B cell (primary cell): ENCODE data around the gene KRTAP5-8. TPM values are rescaled to one million over a fixed set of nuclear protein-coding genes. Genes with fewer than 3 reads are reported as not detected.

Experiments used
- ATAC-seq: fragments of 200-7000 bp; cut with Tn5 transposase; one replicate; pipeline ENCODE4 v1.10.0; 2021; ENCODE audit warnings: low read depth, mild to moderate bottlenecking, moderate number of reproducible peaks, moderate library complexity
- CTCF ChIA-PET: fragments of 350-600 bp; sonication (Branson Sonifier 250); formaldehyde crosslinking; loops from one replicate; lab custom pipeline; 2021; ENCODE audit warnings: antibody characterized with exemption, inconsistent platforms; lab: Charles Lee
- POLR2A ChIA-PET: fragments of 350-600 bp; sonication (Branson Sonifier 250); formaldehyde crosslinking; loops from one replicate; lab custom pipeline; 2021; ENCODE audit warnings: antibody characterized with exemption; lab: Charles Lee
- DNase-seq: peaks from one replicate; pipeline ENCODE4 v3.0.0; 2013
- H2AFZ ChIP-seq: 2 replicates; pipeline ENCODE4 v1.6.1; 2012; ENCODE audit warnings: mild to moderate bottlenecking, low read depth, low read length; ENCODE audit not compliant: insufficient read depth, poor library complexity, severe bottlenecking
- H3K27ac ChIP-seq, 2 donors: 1 replicate in 1 of 2; 2 replicates in 1 of 2; pipeline ENCODE4 v1.5.1; 2012 to 2013; ENCODE audit warnings: low read length in 2 of 2, mild to moderate bottlenecking in 2 of 2, moderate library complexity in 1 of 2
- H3K27me3 ChIP-seq, 4 experiments: fragments of 200-600 bp in 1 of 4; sonication (generic) in 1 of 4; replicated peaks in 1 of 4; 1 replicate in 2 of 4; 2 replicates in 2 of 4; pipeline versions ENCODE4 v1.6.1 to v1.7.0; 2013 to 2016; ENCODE audit warnings: low read length in 3 of 4, mild to moderate bottlenecking in 2 of 4, mixed read lengths in 1 of 4, moderate library complexity in 1 of 4; ENCODE audit not compliant: insufficient read depth in 4 of 4, control insufficient read depth in 3 of 4; ENCODE audit errors: control extremely low read depth in 1 of 4
- H3K36me3 ChIP-seq, 2 experiments: replicated peaks in 1 of 2; 1 replicate in 1 of 2; 2 replicates in 1 of 2; pipeline versions ENCODE4 v1.6.1 to v1.7.1; 2013; ENCODE audit warnings: low read length in 1 of 2; ENCODE audit not compliant: insufficient read depth in 2 of 2, control insufficient read depth in 1 of 2; ENCODE audit errors: control extremely low read depth in 1 of 2, extremely low read depth in 1 of 2
- H3K4me1 ChIP-seq, 2 donors: fragments of 200-600 bp in 1 of 2; sonication (generic) in 1 of 2; 1 replicate in 1 of 2; 2 replicates in 1 of 2; pipeline versions ENCODE4 v1.5.1 to v1.6.1; 2013 to 2017; ENCODE audit warnings: low read length in 2 of 2; ENCODE audit not compliant: control insufficient read depth in 2 of 2, insufficient read depth in 2 of 2
- H3K4me2 ChIP-seq: replicated peaks from 2 replicates; pipeline ENCODE3; 2012; ENCODE audit warnings: mild to moderate bottlenecking, low read depth, low read length; ENCODE audit not compliant: poor library complexity, severe bottlenecking
- H3K4me3 ChIP-seq, 5 experiments: fragments of 200-600 bp in 1 of 5; sonication (generic) in 1 of 5; 1 replicate in 3 of 5; 2 replicates in 2 of 5; pipeline versions ENCODE4 v1.5.1 to v1.7.0; 2011 to 2016; ENCODE audit warnings: low read length in 4 of 5, mild to moderate bottlenecking in 4 of 5, low read depth in 2 of 5, control low read depth in 1 of 5, moderate library complexity in 1 of 5; ENCODE audit not compliant: insufficient read depth in 1 of 5; ENCODE audit errors: control extremely low read depth in 1 of 5, extremely low read depth in 1 of 5
- H3K79me2 ChIP-seq: fragments of 200-600 bp; sonication (generic); one replicate; pipeline ENCODE4 v1.6.0; 2016; ENCODE audit warnings: low read length; ENCODE audit not compliant: control insufficient read depth, insufficient read depth
- H3K9ac ChIP-seq: fragments of 200-600 bp; sonication (generic); 2 replicates; pipeline ENCODE4 v1.6.1; 2017; ENCODE audit warnings: mild to moderate bottlenecking, low read length, moderate library complexity
- H3K9me3 ChIP-seq, 3 donors: one replicate each; pipeline versions ENCODE4 v1.6.1 to v1.7.1; 2013; ENCODE audit warnings: low read length in 2 of 3; ENCODE audit not compliant: control insufficient read depth in 2 of 3, insufficient read depth in 1 of 3; ENCODE audit errors: control extremely low read depth in 1 of 3
- H4K20me1 ChIP-seq: 2 replicates; pipeline ENCODE4 v1.6.0; 2012; ENCODE audit warnings: mild to moderate bottlenecking, low read length; ENCODE audit not compliant: insufficient read depth, control insufficient read depth, poor library complexity, severe bottlenecking
- H3K27ac Mint-ChIP-seq: one replicate; pipeline ENCODE4 v1.8.0; 2021; ENCODE audit warnings: mixed read lengths
- H3K27me3 Mint-ChIP-seq: one replicate; pipeline ENCODE4 v1.8.0; 2021; ENCODE audit warnings: mixed read lengths
- H3K4me1 Mint-ChIP-seq: one replicate; pipeline ENCODE4 v1.8.0; 2021; ENCODE audit warnings: mixed read lengths
- H3K4me3 Mint-ChIP-seq: one replicate; pipeline ENCODE4 v1.8.0; 2021; ENCODE audit warnings: mixed read lengths
- H3K9me3 Mint-ChIP-seq: one replicate; pipeline ENCODE4 v1.8.0; 2022; ENCODE audit warnings: mixed read lengths; ENCODE audit not compliant: insufficient read depth
- EZH2 ChIP-seq: IDR thresholded peaks from 2 replicates; pipeline ENCODE4 v1.6.1; 2012; ENCODE audit warnings: borderline replicate concordance, low read depth, mild to moderate bottlenecking, moderate library complexity, low read length; ENCODE audit not compliant: insufficient read depth, poor library complexity, severe bottlenecking
- WGBS: methylation state at CpG from one replicate; pipeline ENCODE4 v1.1.5; 2013; ENCODE audit warnings: missing lambda C conversion rate; ENCODE audit not compliant: insufficient coverage; 5-methylcytosine and 5-hydroxymethylcytosine counted together
- intact Hi-C: fragments of 100-400 bp; cut with micrococcal nuclease; formaldehyde crosslinking; loops from one replicate; pipeline ENCODE4 v1.10.0; 2022
- polyA plus RNA-seq: library from polyadenylated mRNA; depleted of rRNA; stranded (reverse); fragments of >200 nt; gene quantifications from 2 replicates; pipeline ENCODE4 v1.2.3, GENCODE V29; 2012
- total RNA-seq, 2 donors: library from RNA; stranded (reverse); fragments of 120-200 nt in 1 of 2; gene quantifications; 1 replicate in 1 of 2; 2 replicates in 1 of 2; pipeline versions ENCODE4 v1.2.3 to v1.2.4, GENCODE V29; 2013 to 2022
- TF ChIP-seq, protein P1 (sequence below): fragments of 200-600 bp; IDR thresholded peaks from one replicate; pipeline ENCODE4 v1.8.0; 2022; ENCODE audit warnings: antibody characterized with exemption, mild to moderate bottlenecking

Gene KRTAP5-8
- total and polyA plus RNA-seq, 2 donors (not counting 1 experiment from before 2014, with no cell fraction given) = 0.10 to 0.49 TPM

DNA sequence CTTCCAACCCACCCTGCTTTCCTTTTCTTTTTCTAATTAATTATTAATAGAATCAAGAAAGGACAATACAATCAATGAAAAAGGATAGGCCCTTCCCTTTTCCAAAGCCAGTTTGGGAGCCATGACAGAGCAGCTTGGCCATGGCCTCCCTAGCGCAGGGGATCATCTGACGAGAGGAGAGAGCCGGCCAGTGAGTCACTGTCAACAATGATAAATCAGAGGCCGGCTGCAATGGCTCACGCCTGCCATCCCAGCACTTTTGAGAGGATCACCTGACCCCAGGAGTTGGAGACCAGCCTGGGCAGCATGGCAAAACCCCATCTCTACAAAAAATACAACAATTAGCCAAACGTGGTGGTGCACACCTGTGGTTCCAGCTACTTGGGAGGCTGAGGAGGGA lies 38.3 kb upstream of the KRTAP5-8 start:
- Mint-ChIP-seq H3K9me3 (no peaks in the 10 kb centered on the region), H3K4me1 (peaks cover under 1% of the 10 kb centered on the region), H3K27ac (no peak overlapping the region), H3K27me3 (no peaks in the 10 kb centered on the region), H3K4me3 (no peak overlapping the region)
- no peak overlapping the region for H3K4me3 ChIP-seq
- H3K27ac ChIP-seq = no peak overlapping the region
- DNase-seq (no peak), ATAC-seq (no peak)
- no peaks in the 10 kb centered on the region for H3K9me3 ChIP-seq
- H3K27me3 ChIP-seq = no peaks in the 10 kb centered on the region
- no peaks in the 10 kb centered on the region for H3K79me2 ChIP-seq
- H3K9ac ChIP-seq = no peak overlapping the region
- H4K20me1 ChIP-seq = peaks cover 5% of the 10 kb centered on the region
- ChIA-PET CTCF (no interaction called here), POLR2A (no interaction called here)
- TF ChIP-seq, protein P1, sequence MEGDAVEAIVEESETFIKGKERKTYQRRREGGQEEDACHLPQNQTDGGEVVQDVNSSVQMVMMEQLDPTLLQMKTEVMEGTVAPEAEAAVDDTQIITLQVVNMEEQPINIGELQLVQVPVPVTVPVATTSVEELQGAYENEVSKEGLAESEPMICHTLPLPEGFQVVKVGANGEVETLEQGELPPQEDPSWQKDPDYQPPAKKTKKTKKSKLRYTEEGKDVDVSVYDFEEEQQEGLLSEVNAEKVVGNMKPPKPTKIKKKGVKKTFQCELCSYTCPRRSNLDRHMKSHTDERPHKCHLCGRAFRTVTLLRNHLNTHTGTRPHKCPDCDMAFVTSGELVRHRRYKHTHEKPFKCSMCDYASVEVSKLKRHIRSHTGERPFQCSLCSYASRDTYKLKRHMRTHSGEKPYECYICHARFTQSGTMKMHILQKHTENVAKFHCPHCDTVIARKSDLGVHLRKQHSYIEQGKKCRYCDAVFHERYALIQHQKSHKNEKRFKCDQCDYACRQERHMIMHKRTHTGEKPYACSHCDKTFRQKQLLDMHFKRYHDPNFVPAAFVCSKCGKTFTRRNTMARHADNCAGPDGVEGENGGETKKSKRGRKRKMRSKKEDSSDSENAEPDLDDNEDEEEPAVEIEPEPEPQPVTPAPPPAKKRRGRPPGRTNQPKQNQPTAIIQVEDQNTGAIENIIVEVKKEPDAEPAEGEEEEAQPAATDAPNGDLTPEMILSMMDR = no peak
- no peak for TF ChIP-seq EZH2
- no peak overlapping the region for H2AFZ ChIP-seq
- WGBS = 96% methylated on average over 6 of the region's 6 CpGs
- no peak overlapping the region for H3K4me2 ChIP-seq
- intact Hi-C loops = no loop called here
- peaks cover 0 to 80% of the 10 kb centered on the region in 2 experiments for H3K36me3 ChIP-seq
- no peaks in the 10 kb centered on the region for H3K4me1 ChIP-seq

DNA sequence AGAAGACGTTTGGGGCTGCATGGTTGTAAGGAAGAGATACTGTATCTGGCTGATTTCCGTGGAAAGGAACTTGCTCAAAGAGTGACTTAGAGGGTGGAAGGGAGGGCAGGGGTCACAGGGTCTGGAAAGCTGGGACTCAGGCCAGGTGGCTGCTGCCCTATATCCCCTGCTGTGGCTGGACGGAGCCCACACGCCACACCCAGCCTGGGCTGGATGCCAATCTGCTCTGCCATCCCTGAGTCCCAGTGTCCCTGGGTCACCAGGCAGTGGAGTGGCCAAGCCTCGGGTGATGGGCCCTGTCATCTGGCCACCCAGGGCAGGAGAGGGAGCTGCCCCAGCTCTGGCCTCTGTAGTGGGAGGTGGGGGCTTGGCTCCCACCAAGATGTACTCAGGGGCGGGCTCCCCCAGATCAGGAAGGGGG lies 37.2 kb upstream of the KRTAP5-8 start:
- Histone ChIP-seq H3K9ac (no peak overlapping the region), H3K4me1 (no peaks in the 10 kb centered on the region), H3K36me3 (peaks cover 0 to 78% of the 10 kb centered on the region in 2 experiments), H3K27me3 (no peaks in the 10 kb centered on the region), H3K4me2 (no peak overlapping the region), H2AFZ (no peak overlapping the region), H4K20me1 (peaks cover 5% of the 10 kb centered on the region), H3K27ac (no peak overlapping the region), H3K4me3 (no peak overlapping the region), H3K9me3 (no peaks in the 10 kb centered on the region), H3K79me2 (no peaks in the 10 kb centered on the region)
- intact Hi-C loops = no loop called here
- Mint-ChIP-seq H3K9me3 (no peaks in the 10 kb centered on the region), H3K4me3 (no peak overlapping the region), H3K27ac (no peak overlapping the region), H3K4me1 (peaks cover 2% of the 10 kb centered on the region), H3K27me3 (no peaks in the 10 kb centered on the region)
- TF ChIP-seq EZH2 = no peak
- TF ChIP-seq, protein P1 = no peak
- ChIA-PET CTCF (no interaction called here), POLR2A (no interaction called here)
- DNase-seq (no peak), ATAC-seq (no peak)
- 90% methylated on average over 6 of the region's 6 CpGs for WGBS
